GM23338 (cell line): ENCODE measurements around the gene TEKT2. TPM values are rescaled to one million over a fixed set of nuclear protein-coding genes. Genes with fewer than 3 reads are reported as not detected.

Source experiments
- ATAC-seq: fragments of 200-7000 bp; cut with Tn5 transposase; 3 replicates; pipeline ENCODE4 v1.9.1; 2020
- DNase-seq: peaks from one replicate; pipeline ENCODE4 v3.0.0-alpha.2; 2015; ENCODE audit warnings: low spot score
- H2AFZ ChIP-seq: fragments of 200-600 bp; sonication (generic); 2 replicates; pipeline ENCODE4 v1.8.0; 2016; ENCODE audit warnings: antibody characterized with exemption, mild to moderate bottlenecking, moderate library complexity
- H3F3A ChIP-seq: fragments of 200-600 bp; sonication (generic); replicated peaks from 2 replicates; pipeline ENCODE4 v1.8.0; 2017; ENCODE audit warnings: antibody characterized with exemption, mixed run types, low read depth
- H3K27ac ChIP-seq: fragments of 200-600 bp; sonication (generic); 2 replicates; pipeline ENCODE4 v1.6.1; 2016; ENCODE audit warnings: low read depth
- H3K27me3 ChIP-seq: fragments of 200-600 bp; sonication (generic); 2 replicates; pipeline ENCODE4 v1.8.0; 2016; ENCODE audit warnings: mild to moderate bottlenecking, mixed run types, moderate library complexity; ENCODE audit not compliant: insufficient read depth
- H3K36me3 ChIP-seq: fragments of 200-600 bp; sonication (generic); 2 replicates; pipeline ENCODE4 v1.8.0; 2016; ENCODE audit warnings: mild to moderate bottlenecking; ENCODE audit not compliant: insufficient read depth
- H3K4me1 ChIP-seq: fragments of 200-600 bp; sonication (generic); 2 replicates; pipeline ENCODE4 v1.8.0; 2016; ENCODE audit warnings: mild to moderate bottlenecking, moderate library complexity; ENCODE audit not compliant: insufficient read depth
- H3K4me2 ChIP-seq: fragments of 200-600 bp; sonication (generic); 2 replicates; pipeline ENCODE4 v1.7.1; 2017; ENCODE audit warnings: mixed run types
- H3K4me3 ChIP-seq: fragments of 200-600 bp; sonication (generic); 2 replicates; pipeline ENCODE4 v1.6.1; 2016; ENCODE audit warnings: mixed run types
- H3K79me2 ChIP-seq: fragments of 200-600 bp; sonication (generic); replicated peaks from 2 replicates; pipeline ENCODE4 v1.8.0; 2017; ENCODE audit warnings: mild to moderate bottlenecking; ENCODE audit not compliant: insufficient read depth
- H3K9me2 ChIP-seq: fragments of 200-600 bp; sonication (generic); 2 replicates; pipeline ENCODE4 v1.8.0; 2017; ENCODE audit not compliant: insufficient read depth
- H4K20me1 ChIP-seq: fragments of 200-600 bp; sonication (generic); replicated peaks from 2 replicates; pipeline ENCODE4 v1.8.0; 2017; ENCODE audit warnings: mild to moderate bottlenecking; ENCODE audit not compliant: insufficient read depth
- H3K27ac Mint-ChIP-seq: 2 replicates; pipeline ENCODE4 v1.8.0; 2020; ENCODE audit warnings: inconsistent platforms, mild to moderate bottlenecking, moderate library complexity, mixed read lengths
- H3K27me3 Mint-ChIP-seq: 3 replicates; pipeline ENCODE4 v1.8.0; 2022; ENCODE audit warnings: low read depth, mild to moderate bottlenecking, moderate library complexity, mixed read lengths, inconsistent platforms; ENCODE audit not compliant: insufficient read depth, poor library complexity
- H3K36me3 Mint-ChIP-seq: 3 replicates; pipeline ENCODE4 v1.8.0; 2021; ENCODE audit warnings: low read depth, mild to moderate bottlenecking, inconsistent platforms, moderate library complexity, mixed read lengths
- H3K4me1 Mint-ChIP-seq: 3 replicates; pipeline ENCODE4 v1.8.0; 2020; ENCODE audit warnings: mild to moderate bottlenecking, inconsistent platforms, mixed read lengths
- H3K4me3 Mint-ChIP-seq: 3 replicates; pipeline ENCODE4 v1.8.0; 2021; ENCODE audit warnings: moderate library complexity, mild to moderate bottlenecking, inconsistent platforms, mixed read lengths
- H3K9me3 Mint-ChIP-seq: 3 replicates; pipeline ENCODE4 v1.8.0; 2020; ENCODE audit warnings: moderate library complexity, mild to moderate bottlenecking, inconsistent platforms, mixed read lengths
- CREB1 ChIP-seq: fragments of 250-450 bp; sonication (Bioruptor Pico); IDR thresholded peaks from 2 replicates; pipeline ENCODE4 v1.5.0; 2020; ENCODE audit warnings: low read depth, mild to moderate bottlenecking, moderate library complexity
- EZH2 ChIP-seq: fragments of 200-600 bp; sonication (generic); IDR thresholded peaks from one replicate; pipeline ENCODE4 v1.8.0; 2017; ENCODE audit warnings: antibody characterized with exemption, mild to moderate bottlenecking, low read depth; ENCODE audit not compliant: unreplicated experiment
- EZH2phosphoT487 ChIP-seq: fragments of 200-600 bp; sonication (generic); IDR thresholded peaks from one replicate; pipeline ENCODE4 v1.8.1; 2018; ENCODE audit warnings: antibody characterized with exemption; ENCODE audit not compliant: unreplicated experiment
- JUNB ChIP-seq: IDR thresholded peaks from one replicate; pipeline ENCODE4 v1.6.1; 2016; ENCODE audit warnings: antibody characterized with exemption; ENCODE audit not compliant: unreplicated experiment
- NANOG ChIP-seq: IDR thresholded peaks from 2 replicates; pipeline ENCODE4 v1.6.1; 2016; ENCODE audit warnings: antibody characterized with exemption, borderline replicate concordance
- POLR2AphosphoS5 ChIP-seq: IDR thresholded peaks from 2 replicates; pipeline ENCODE4 v1.6.1; 2016; ENCODE audit warnings: antibody characterized with exemption, low read depth
- STAT1 ChIP-seq: IDR thresholded peaks from one replicate; pipeline ENCODE4 v1.6.1; 2016; ENCODE audit warnings: antibody characterized with exemption; ENCODE audit not compliant: unreplicated experiment
- ZNF114 ChIP-seq: fragments of 250-450 bp; sonication (Bioruptor Pico); IDR thresholded peaks from 2 replicates; pipeline ENCODE4 v1.5.0; 2020; ENCODE audit warnings: mild to moderate bottlenecking, moderate library complexity
- ZNF331 ChIP-seq: fragments of 250-450 bp; sonication (Bioruptor Pico); IDR thresholded peaks from 2 replicates; pipeline ENCODE4 v1.5.0; 2020; ENCODE audit warnings: low read depth, mild to moderate bottlenecking, moderate library complexity
- polyA plus RNA-seq: library from polyadenylated mRNA; unstranded; fragments of >200 nt; fragmentation: Nextera tagmentation; extraction: Ambion mirVana; gene quantifications from 2 replicates; pipeline ENCODE4 v1.2.1, GENCODE V29; 2016
- total RNA-seq: library from RNA; depleted of rRNA; stranded (reverse); fragments of >200 nt; shearing (Covaris generic); gene quantifications from 2 replicates; pipeline ENCODE4 v1.2.3, GENCODE V29; 2014
- TF ChIP-seq, protein P1 (sequence below): fragments of 250-450 bp; sonication (Bioruptor Pico); IDR thresholded peaks from 2 replicates; pipeline ENCODE4 v1.5.0; 2020; ENCODE audit warnings: mild to moderate bottlenecking, moderate library complexity
- TF ChIP-seq, protein P2 (sequence below), 2 experiments: fragments of 200-600 bp in 1 of 2; sonication (generic) in 1 of 2; conservative IDR thresholded peaks; 2 replicates each; pipeline versions ENCODE4 v1.5.1 to v1.6.1; 2016 to 2017; ENCODE audit warnings: antibody characterized with exemption in 2 of 2, low read depth in 2 of 2, mild to moderate bottlenecking in 2 of 2, moderate library complexity in 1 of 2
- TF ChIP-seq, protein P3 (sequence below): IDR thresholded peaks from one replicate; pipeline ENCODE4 v1.6.1; 2018; ENCODE audit warnings: antibody characterized with exemption; ENCODE audit not compliant: unreplicated experiment
- TF ChIP-seq, protein P4 (sequence below): IDR thresholded peaks from 2 replicates; pipeline ENCODE4 v1.6.1; 2016; ENCODE audit warnings: antibody characterized with exemption

TEKT2 gene
- total and polyA plus RNA-seq, 2 experiments from 2014 or later: 0.36 to 0.94 TPM

DNA sequence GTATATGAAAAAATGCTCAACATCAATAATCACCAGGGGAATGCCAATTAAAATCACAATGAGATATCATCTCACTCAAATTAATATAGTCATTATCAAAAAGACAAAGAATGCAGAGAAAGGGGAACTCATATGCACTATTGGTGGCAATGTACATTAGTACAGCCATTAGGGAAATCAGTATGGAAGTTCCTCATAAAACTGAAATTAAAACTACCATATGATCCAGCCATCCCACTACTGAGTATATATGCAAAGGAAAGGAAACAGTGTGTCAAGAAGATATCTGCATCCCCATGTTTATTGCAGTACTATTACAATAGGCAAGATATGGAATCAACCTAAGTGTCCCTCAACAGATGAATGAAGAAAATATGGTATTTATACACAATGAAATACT lies 32.1 kb upstream of the TEKT2 start:
- no peaks in the 10 kb centered on the region for H3F3A ChIP-seq
- DNase-seq (no peak), ATAC-seq (no peak)
- H3K4me3 Mint-ChIP-seq: no peak overlapping the region
- TF ChIP-seq NANOG (no peak), EZH2phosphoT487 (no peak), EZH2 (no peak), ZNF114 (CRISPR knock-in tag) (no peak), ZNF331 (CRISPR knock-in tag) (no peak), JUNB (no peak), POLR2AphosphoS5 (no peak), CREB1 (CRISPR knock-in tag) (no peak), STAT1 (no peak)
- TF ChIP-seq, protein P1, sequence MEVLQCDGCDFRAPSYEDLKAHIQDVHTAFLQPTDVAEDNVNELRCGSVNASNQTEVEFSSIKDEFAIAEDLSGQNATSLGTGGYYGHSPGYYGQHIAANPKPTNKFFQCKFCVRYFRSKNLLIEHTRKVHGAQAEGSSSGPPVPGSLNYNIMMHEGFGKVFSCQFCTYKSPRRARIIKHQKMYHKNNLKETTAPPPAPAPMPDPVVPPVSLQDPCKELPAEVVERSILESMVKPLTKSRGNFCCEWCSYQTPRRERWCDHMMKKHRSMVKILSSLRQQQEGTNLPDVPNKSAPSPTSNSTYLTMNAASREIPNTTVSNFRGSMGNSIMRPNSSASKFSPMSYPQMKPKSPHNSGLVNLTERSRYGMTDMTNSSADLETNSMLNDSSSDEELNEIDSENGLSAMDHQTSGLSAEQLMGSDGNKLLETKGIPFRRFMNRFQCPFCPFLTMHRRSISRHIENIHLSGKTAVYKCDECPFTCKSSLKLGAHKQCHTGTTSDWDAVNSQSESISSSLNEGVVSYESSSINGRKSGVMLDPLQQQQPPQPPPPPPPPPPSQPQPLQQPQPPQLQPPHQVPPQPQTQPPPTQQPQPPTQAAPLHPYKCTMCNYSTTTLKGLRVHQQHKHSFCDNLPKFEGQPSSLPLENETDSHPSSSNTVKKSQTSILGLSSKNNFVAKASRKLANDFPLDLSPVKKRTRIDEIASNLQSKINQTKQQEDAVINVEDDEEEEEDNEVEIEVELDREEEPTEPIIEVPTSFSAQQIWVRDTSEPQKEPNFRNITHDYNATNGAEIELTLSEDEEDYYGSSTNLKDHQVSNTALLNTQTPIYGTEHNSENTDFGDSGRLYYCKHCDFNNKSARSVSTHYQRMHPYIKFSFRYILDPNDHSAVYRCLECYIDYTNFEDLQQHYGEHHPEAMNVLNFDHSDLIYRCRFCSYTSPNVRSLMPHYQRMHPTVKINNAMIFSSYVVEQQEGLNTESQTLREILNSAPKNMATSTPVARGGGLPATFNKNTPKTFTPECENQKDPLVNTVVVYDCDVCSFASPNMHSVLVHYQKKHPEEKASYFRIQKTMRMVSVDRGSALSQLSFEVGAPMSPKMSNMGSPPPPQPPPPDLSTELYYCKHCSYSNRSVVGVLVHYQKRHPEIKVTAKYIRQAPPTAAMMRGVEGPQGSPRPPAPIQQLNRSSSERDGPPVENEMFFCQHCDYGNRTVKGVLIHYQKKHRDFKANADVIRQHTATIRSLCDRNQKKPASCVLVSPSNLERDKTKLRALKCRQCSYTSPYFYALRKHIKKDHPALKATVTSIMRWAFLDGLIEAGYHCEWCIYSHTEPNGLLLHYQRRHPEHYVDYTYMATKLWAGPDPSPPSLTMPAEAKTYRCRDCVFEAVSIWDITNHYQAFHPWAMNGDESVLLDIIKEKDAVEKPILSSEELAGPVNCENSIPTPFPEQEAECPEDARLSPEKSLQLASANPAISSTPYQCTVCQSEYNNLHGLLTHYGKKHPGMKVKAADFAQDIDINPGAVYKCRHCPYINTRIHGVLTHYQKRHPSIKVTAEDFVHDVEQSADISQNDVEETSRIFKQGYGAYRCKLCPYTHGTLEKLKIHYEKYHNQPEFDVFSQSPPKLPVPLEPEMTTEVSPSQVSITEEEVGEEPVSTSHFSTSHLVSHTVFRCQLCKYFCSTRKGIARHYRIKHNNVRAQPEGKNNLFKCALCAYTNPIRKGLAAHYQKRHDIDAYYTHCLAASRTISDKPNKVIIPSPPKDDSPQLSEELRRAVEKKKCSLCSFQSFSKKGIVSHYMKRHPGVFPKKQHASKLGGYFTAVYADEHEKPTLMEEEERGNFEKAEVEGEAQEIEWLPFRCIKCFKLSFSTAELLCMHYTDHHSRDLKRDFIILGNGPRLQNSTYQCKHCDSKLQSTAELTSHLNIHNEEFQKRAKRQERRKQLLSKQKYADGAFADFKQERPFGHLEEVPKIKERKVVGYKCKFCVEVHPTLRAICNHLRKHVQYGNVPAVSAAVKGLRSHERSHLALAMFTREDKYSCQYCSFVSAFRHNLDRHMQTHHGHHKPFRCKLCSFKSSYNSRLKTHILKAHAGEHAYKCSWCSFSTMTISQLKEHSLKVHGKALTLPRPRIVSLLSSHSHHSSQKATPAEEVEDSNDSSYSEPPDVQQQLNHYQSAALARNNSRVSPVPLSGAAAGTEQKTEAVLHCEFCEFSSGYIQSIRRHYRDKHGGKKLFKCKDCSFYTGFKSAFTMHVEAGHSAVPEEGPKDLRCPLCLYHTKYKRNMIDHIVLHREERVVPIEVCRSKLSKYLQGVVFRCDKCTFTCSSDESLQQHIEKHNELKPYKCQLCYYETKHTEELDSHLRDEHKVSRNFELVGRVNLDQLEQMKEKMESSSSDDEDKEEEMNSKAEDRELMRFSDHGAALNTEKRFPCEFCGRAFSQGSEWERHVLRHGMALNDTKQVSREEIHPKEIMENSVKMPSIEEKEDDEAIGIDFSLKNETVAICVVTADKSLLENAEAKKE (CRISPR knock-in tag): no peak
- TF ChIP-seq, protein P2, sequence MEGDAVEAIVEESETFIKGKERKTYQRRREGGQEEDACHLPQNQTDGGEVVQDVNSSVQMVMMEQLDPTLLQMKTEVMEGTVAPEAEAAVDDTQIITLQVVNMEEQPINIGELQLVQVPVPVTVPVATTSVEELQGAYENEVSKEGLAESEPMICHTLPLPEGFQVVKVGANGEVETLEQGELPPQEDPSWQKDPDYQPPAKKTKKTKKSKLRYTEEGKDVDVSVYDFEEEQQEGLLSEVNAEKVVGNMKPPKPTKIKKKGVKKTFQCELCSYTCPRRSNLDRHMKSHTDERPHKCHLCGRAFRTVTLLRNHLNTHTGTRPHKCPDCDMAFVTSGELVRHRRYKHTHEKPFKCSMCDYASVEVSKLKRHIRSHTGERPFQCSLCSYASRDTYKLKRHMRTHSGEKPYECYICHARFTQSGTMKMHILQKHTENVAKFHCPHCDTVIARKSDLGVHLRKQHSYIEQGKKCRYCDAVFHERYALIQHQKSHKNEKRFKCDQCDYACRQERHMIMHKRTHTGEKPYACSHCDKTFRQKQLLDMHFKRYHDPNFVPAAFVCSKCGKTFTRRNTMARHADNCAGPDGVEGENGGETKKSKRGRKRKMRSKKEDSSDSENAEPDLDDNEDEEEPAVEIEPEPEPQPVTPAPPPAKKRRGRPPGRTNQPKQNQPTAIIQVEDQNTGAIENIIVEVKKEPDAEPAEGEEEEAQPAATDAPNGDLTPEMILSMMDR (conservative IDR thresholded peaks at IDR 0.05; ENCODE audit: low read depth in 2 of 2): no peak
- TF ChIP-seq, protein P3, sequence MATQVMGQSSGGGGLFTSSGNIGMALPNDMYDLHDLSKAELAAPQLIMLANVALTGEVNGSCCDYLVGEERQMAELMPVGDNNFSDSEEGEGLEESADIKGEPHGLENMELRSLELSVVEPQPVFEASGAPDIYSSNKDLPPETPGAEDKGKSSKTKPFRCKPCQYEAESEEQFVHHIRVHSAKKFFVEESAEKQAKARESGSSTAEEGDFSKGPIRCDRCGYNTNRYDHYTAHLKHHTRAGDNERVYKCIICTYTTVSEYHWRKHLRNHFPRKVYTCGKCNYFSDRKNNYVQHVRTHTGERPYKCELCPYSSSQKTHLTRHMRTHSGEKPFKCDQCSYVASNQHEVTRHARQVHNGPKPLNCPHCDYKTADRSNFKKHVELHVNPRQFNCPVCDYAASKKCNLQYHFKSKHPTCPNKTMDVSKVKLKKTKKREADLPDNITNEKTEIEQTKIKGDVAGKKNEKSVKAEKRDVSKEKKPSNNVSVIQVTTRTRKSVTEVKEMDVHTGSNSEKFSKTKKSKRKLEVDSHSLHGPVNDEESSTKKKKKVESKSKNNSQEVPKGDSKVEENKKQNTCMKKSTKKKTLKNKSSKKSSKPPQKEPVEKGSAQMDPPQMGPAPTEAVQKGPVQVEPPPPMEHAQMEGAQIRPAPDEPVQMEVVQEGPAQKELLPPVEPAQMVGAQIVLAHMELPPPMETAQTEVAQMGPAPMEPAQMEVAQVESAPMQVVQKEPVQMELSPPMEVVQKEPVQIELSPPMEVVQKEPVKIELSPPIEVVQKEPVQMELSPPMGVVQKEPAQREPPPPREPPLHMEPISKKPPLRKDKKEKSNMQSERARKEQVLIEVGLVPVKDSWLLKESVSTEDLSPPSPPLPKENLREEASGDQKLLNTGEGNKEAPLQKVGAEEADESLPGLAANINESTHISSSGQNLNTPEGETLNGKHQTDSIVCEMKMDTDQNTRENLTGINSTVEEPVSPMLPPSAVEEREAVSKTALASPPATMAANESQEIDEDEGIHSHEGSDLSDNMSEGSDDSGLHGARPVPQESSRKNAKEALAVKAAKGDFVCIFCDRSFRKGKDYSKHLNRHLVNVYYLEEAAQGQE: no peak
- TF ChIP-seq, protein P4, sequence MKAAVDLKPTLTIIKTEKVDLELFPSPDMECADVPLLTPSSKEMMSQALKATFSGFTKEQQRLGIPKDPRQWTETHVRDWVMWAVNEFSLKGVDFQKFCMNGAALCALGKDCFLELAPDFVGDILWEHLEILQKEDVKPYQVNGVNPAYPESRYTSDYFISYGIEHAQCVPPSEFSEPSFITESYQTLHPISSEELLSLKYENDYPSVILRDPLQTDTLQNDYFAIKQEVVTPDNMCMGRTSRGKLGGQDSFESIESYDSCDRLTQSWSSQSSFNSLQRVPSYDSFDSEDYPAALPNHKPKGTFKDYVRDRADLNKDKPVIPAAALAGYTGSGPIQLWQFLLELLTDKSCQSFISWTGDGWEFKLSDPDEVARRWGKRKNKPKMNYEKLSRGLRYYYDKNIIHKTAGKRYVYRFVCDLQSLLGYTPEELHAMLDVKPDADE: no peak
- H3K27me3 Mint-ChIP-seq: peaks cover 1% of the 10 kb centered on the region
- H4K20me1 ChIP-seq: no peaks in the 10 kb centered on the region; the same call in 1 of the 2 replicates
- no peaks in the 10 kb centered on the region for H3K27me3 ChIP-seq
- no peak overlapping the region for H3K4me2 ChIP-seq
- no peaks in the 10 kb centered on the region for H3K4me1 Mint-ChIP-seq
- no peak overlapping the region for H3K27ac Mint-ChIP-seq
- no peaks in the 10 kb centered on the region for H3K9me2 ChIP-seq
- H3K27ac ChIP-seq: no peak overlapping the region
- H3K4me3 ChIP-seq: no peak overlapping the region
- peaks cover 11% of the 10 kb centered on the region for H3K36me3 Mint-ChIP-seq
- no peaks in the 10 kb centered on the region for H3K79me2 ChIP-seq
- H3K4me1 ChIP-seq: no peaks in the 10 kb centered on the region
- no peaks in the 10 kb centered on the region for H3K36me3 ChIP-seq
- H3K9me3 Mint-ChIP-seq: no peaks in the 10 kb centered on the region
- H2AFZ ChIP-seq: no peak overlapping the region
